GM21825 (cell line): ENCODE data around the gene RGS9BP.
"Not testable (repeated sequence)": the region's sequence is repeated elsewhere in the genome, so short reads cannot be mapped to it uniquely, and the experiment has no call there.

Experiments used
- ATAC-seq: cut with Tn5 transposase; IDR thresholded peaks from one replicate; pipeline ENCODE4 v1.9.1; 2021; ENCODE audit warnings: mild to moderate bottlenecking, moderate library complexity; ENCODE audit not compliant: unreplicated experiment

RGS9BP gene

GRCh38 chr19:32675720-32676185 lies at the start of gene RGS9BP:
RGS9BP (plus strand) TSS chr19:32675848; CDS start chr19:32676264, 416 bp downstream.
- peak; percentile 28 for ATAC-seq

- no peak for ATAC-seq
Measured at GRCh38 chr19:32626969-32627368, 48.7 kb upstream of the RGS9BP start.

- ATAC-seq = no peak
Measured at GRCh38 chr19:32627714-32628270, 47.9 kb upstream of the RGS9BP start.

- no peak for ATAC-seq
Measured at GRCh38 chr19:32630338-32630737, 45.3 kb upstream of the RGS9BP start.

- no peak for ATAC-seq
Measured at GRCh38 chr19:32631381-32631780, 44.3 kb upstream of the RGS9BP start.

GRCh38 chr19:32637480-32637879 lies 38.2 kb upstream of the RGS9BP start:
- no peak for ATAC-seq

GRCh38 chr19:32638625-32639024 lies 37.0 kb upstream of the RGS9BP start:
- no peak for ATAC-seq

- ATAC-seq = no peak
Measured at GRCh38 chr19:32642771-32643170, 32.9 kb upstream of the RGS9BP start.

- ATAC-seq = no peak
Measured at GRCh38 chr19:32646556-32646955, 29.1 kb upstream of the RGS9BP start.

GRCh38 chr19:32647361-32647760 lies 28.3 kb upstream of the RGS9BP start:
- no peak for ATAC-seq

GRCh38 chr19:32649751-32650150 lies 25.9 kb upstream of the RGS9BP start:
- ATAC-seq = no peak

GRCh38 chr19:32650671-32651070 lies 25.0 kb upstream of the RGS9BP start:
- ATAC-seq = no peak

- ATAC-seq = no peak
Measured at GRCh38 chr19:32651729-32652140, 23.9 kb upstream of the RGS9BP start.

- ATAC-seq = not testable (repeated sequence)
Measured at GRCh38 chr19:32652331-32652730, 23.3 kb upstream of the RGS9BP start.

GRCh38 chr19:32652894-32653598 lies 22.6 kb upstream of the RGS9BP start:
- no peak for ATAC-seq

GRCh38 chr19:32653599-32653915 lies 22.1 kb upstream of the RGS9BP start:
- no peak for ATAC-seq

GRCh38 chr19:32656379-32656778 lies 19.3 kb upstream of the RGS9BP start:
- ATAC-seq = not testable (repeated sequence)

- no peak for ATAC-seq
Measured at GRCh38 chr19:32658075-32658474, 17.6 kb upstream of the RGS9BP start.

GRCh38 chr19:32658527-32658926 lies 17.1 kb upstream of the RGS9BP start:
- ATAC-seq = no peak

- no peak for ATAC-seq
Measured at GRCh38 chr19:32661318-32661717, 14.3 kb upstream of the RGS9BP start.

GRCh38 chr19:32662186-32662585 lies 13.5 kb upstream of the RGS9BP start:
- no peak for ATAC-seq

- no peak for ATAC-seq
Measured at GRCh38 chr19:32666084-32666483, 9.6 kb upstream of the RGS9BP start.

- no peak for ATAC-seq
Measured at GRCh38 chr19:32669310-32669709, 6.3 kb upstream of the RGS9BP start.
